Pons (tissue), 1 donor: Measurements from ENCODE around the gene CORO7.
"Not testable (repeated sequence)": the region's sequence is repeated elsewhere in the genome, so short reads cannot be mapped to it uniquely, and the experiment has no call there.

Experiments used
- DNase-seq: peaks from one replicate; pipeline ENCODE4 v3.0.0-alpha.2; 2016; ENCODE audit warnings: low spot score

The CORO7 gene

DNA sequence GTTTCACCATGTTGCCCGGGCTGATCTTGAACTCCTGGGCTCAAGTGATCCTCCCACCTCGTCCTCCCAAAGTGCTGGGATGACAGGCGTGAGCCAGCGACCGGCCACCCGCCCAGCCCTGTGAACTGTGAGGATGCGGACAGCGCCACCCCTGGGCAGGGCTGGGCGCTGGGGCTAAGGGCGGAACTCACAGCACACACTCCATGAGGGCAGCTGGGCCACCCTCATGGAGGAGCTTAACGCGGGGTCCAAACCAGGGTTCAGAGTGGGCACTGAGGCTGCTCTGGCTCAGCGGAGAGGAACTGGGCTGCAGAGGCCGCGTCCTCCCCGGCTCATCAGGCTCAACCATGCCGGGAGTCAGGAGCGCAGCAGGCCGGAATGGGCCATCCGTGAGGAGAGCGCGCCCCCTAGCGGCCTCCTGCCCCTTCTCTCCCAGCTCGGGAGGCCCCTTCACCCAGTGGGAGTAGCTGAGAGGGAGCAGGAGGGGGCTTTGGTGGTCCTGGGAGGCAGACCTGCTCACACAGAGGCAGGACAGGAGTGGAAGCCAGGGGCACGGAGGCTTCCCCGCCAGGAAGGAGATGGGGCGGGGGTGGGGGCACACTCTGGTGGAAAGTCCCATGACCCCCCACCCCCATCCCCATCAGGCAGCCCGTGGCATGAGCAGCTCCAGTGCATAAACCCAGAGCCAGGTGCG is 13.8 kb downstream of the CORO7 start:
- DNase-seq: peak; percentile 52

DNA sequence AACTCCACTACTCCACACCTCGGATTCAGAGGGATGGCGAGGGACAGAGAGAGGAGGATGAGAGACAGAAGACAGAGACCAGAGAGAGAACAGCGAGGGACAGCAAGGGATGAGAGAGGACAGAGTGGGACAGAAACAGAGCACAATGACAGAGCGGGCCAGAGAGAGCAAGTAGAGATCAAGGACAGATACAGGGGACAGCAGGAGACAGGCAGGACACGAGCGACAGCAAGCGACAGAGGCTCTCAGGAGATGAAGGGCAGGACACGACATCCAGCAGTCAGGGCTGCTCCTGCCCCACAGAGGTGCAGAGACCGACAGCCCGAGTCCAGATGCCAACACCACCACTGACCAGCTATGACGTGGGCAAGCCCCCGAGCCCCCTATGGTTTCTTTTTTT is 14.9 kb downstream of the CORO7 start:
- no peak for DNase-seq

DNA sequence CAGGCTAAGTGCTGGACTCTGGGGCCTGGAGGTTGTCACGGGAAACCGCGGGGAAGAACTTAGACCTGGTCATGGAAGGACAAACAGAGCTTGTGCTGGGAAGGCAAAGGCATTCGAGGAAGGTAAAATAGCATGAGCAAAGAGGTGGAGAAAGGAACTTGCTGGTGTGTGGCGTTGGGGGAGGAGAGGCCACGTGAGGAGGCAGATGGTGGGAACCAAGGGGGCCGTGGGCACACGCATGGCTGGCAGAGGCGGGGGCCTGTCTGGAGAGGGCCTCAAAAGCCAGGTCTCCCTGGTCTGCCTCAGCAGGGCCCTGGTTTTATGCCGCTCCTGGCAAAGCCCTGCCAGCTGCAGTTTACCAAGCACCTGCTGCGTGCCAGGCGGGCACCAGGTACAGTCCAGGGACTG is 15.3 kb downstream of the CORO7 start:
- no peak for DNase-seq

DNA sequence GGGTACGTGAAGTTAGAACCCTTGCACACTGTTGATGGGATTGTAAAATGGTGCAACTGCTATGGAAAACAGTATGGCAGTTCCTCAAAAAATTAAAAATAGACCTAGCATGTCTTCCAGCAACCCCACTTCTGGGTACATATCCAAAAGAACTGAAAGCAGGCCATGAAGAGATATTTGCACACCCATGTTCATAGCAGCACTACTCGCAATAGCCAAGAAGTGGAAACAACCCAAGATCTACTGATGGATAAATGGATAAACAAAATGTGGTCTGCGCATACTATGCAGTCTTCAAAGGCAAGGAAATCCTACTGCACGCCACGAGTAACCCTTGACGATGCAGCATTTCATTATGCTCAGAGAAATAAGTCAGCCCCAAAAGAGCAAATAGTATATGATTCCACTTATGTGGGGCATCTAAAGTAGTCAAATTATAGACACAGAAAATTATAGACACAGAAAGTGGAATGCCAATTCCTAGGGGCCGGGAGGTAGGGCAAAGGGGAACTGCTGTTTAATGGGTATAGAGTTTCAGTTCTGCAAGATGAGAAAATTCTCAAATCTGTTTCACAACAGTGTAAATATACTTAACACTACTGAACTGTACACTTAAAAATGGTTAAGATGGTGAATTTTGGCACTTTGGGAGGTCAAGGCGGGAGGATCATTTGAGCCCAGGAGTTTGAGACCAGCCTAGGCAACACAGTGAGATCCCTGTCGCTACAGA is 17.2 kb downstream of the CORO7 start:
- DNase-seq: no peak

DNA sequence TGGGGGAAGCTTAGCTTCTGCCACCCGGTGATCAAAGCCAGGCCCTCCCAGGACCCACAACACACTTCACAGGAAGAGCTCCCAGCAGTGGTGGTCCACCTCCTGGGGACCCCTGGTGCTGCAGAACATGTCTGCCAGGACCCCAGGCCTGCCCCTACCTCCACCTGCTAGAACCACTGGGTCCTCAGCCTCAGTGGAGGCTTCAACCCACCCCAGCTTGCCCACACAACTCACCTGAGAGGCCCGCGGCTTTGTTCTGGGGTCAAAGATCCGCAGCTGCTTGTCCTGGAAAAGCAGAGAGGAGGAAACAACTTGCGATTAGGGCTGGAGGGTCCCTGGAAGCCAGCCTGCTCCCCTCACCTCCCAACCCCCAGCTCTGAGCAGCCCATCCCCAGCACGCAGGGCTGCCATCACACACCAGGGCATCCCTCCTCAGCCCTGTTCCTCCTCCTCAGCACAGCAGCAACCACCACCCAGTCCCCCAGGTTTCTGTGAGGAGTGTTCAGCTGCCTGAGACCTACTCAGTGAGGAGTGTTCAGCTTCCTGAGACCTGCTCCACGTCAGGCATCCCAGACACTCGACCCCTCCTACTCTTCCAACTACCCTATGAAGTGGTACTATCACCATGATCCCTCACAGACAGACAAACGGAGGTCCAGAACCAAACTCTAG is 21.2 kb downstream of the CORO7 start:
- no peak for DNase-seq

DNA sequence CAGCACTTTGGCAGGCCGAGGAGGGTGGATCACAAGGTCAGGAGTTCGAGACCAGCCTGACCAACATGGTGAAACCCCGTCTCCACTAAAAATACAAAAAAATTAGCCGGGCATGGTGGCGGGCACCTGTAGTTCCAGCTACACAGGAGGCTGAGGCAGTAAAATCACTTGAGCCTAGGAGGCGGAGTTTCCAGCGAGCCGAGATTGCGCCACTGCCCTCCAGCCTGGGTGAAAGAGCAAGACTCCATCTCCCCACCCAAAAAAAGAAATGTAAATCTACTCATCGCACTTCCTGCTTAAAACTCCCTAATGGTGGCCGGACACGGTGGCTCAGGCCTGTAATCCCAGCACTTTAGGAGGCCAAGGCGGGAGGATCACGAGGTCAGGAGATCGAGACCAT is 22.5 kb downstream of the CORO7 start:
- DNase-seq: not testable (repeated sequence)

DNA sequence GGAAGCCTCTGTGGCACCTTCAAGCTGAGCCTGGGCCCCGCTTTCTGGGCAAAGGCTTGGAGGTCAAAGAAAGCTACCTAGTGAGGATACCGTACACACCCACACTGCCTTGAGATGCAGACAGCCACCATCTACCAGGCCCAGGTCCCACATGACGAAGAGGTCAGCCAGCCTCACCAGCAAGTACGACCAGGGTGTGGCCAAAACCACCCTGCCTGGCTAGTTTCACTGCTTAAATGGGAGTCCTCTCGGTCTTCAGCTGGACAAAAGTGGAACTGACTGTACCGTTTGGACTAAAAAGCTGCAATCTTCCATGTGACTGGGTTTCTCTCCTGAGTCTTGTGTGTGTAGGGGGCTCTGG is 23.2 kb downstream of the CORO7 start:
- no peak for DNase-seq

DNA sequence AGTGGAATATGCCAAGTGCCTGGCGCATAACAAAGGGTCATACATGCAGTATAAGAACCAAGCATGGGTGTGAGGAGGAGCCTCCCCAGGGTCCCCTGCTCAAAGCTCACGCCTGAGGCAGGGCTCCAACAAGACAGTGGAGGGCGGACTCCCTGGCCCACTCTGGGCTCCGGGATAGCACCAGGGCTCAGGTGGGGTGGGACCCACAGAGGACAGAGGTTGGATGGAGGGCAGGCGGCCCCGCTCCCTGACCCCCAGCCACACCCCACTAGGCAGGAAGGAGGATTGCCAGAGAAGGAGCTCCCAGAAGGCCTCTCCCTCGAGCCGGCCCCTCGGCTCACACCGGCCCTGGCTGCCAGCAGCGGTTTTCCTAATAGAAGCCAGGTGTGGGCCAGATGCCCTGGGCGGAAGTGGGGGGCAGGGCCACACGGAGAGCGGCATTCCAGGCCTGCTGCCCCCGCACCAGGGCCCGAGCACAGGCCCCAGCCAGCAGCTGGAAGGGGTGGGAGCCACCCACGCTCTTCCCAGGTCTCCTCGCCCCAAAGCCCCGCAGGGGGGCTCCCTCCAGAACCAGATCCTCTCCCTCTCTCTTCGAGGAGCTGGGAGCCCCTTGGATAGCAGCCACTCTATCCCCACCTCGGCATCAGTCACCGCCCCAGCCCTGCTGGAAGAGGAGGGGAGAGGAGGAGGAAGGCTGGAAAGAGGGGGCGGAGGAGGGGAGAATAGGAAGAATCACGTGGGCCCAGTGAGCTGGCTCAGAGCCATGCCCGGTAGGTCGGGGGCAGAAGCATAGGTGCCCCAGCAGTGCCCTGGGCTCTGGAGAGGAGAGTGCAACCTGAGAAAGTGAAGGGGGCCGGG is 23.8 kb downstream of the CORO7 start:
- DNase-seq: no peak

DNA sequence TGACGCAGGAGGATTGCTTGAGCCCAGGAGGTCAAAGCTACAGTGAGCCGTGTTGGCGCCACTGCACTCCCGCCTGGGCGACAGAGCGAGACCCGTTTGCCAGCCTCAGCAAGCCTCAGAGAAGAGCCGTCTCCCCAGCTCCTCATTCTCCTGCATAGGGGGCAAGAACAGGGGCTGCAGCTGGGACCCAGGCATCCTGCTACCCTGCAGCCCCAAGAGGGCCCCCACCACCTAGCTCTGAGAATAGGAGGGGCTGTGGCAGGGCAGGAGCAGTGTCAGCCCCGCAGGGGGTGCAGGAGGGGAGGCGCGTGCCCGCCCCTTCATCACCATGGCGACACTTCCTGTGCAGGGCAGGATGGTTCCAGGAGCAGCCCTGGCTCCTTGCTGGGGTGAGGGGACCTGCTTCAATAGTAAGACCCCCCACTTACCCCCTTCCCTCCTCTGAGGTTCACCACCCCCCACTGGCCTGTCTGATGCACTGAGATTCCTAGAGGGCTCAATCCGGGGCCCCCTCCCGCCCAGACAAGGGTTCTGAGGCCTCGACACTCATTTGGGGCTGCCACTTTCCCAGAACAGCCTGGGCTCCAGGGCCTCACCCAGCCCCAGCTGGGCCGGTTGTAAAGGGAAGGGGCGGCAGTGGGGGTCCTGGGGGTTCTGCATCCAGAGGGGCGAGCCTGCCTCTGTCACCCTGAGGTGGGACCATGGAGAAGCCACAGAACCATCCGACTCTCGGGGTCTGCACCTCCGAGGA is 24.6 kb downstream of the CORO7 start:
- no peak for DNase-seq

DNA sequence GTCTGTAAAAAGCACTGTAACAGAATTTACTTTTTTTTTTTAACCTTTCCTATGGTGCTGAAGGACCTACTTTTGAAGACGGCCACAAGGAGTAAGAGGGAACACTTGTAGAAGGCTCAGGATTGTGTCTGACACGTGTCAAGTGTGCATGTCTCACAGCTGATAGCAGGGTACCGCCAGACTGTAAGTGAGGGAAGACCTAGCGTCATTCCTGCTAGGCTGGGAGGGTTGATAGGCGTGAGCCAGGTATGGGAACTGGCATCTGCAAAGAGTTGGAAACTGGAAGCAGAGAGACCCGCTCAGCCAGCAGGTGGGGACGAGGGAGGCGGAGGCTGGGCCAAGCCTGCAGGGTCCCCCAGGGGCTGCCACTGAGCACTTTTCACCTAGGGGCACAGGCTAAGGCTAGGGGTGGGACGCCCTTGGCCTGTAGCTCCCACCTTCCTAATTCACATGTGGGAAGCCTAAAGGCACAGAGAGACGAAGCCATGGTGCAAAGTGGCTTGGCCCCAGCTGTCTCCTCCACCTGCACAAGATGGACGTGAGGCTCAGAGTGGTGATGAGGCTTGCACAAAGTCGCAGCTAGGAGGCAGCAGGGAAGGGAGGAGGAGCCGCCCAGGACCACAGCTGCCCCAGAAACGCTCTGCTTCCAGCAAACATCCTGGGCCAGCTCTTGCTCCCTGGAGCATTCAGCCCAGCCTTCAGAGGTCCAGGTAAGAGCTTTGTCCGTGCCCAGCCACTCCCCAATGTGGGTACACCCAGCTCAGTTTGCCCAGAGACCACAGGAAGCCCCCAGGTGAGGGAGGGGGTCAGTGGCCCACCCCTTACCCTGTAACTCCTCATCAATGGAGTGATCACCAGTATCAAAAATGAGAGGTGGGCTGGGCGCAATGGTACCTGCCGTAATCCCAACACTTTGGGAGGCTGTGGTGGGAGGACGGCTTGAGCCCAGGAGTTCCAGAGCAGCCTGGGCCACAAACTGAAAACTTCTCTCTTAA is 25.8 kb downstream of the CORO7 start:
- no peak for DNase-seq

DNA sequence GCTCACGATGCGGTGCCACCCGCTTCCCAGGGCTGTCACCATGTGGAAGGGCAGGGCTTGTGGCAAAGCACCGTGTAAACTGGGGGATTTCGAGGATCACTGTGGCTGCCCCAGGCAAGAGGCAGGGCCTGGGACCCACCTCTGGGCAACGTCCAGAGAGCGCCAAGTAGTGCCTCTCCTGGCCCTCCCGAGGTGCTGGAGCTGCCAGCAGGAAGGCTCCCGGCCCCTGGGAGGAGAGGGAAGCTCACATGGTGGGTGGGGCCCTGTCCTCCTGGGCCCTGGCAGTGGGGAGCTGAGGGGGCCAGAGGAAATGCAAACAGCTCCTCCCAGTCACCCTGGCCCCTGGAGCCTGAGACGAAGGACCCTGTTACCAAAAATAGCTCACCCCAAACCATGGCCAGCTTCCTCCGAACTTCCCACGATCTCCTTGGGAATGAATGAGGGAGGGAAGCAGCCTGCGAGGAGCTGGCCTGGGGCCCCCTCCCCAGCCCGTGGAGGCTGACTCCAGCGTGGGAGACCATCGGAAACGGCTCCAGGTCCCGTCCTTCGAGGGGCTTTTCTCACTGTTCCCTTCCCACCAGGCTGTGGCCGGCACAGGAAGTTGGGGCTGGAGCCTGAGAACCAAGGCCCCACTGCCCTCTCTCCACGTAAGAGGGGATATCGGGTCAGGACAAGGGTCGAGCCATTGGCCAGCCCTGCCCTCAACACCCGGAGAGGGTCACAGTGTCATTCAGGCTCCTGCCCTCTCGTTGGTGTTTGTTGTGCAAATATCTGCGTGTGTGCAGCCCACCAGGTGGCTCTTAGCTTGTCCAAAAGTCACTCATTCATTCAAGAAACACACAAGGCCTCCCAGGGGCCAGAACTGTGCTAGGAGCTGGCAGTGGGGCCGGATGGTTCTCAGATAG is 27.1 kb downstream of the CORO7 start:
- DNase-seq: no peak

DNA sequence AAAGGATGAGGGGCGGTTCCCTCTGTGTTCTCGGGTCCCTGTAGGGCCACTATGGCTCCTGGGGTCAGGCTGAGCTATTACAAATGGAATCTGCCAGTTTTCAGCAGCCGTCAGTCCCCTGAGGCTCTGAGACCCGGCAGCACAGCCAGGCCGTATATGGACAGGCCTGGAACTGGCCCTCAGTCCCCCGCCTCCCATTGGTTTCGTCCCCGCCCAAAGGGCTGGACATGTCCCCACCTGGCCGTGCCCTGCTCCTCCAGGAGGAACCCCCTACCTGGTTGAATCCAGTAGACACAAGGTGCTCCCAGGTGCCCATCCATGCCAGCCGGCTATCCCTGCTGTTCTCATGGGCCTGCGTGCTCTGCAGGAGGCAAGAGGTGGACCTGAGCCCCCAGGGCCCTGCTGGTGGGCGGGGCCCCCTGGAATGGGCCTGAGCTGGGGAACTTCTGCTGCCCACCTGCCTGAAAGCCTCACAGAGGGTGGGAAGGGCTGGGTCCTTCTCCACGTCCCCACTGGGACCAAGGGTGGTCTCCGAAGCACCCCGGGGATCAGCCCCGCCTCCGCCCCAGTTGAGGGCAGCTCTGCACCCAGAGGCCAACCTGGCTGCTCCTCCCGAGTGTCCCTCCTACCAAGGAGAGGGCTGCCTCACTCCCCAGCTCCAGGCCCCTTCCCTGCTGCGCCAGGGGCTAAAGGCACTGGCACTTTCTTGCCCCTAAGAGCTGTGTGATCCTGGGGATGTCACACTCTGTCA is 27.9 kb downstream of the CORO7 start:
- no peak for DNase-seq

DNA sequence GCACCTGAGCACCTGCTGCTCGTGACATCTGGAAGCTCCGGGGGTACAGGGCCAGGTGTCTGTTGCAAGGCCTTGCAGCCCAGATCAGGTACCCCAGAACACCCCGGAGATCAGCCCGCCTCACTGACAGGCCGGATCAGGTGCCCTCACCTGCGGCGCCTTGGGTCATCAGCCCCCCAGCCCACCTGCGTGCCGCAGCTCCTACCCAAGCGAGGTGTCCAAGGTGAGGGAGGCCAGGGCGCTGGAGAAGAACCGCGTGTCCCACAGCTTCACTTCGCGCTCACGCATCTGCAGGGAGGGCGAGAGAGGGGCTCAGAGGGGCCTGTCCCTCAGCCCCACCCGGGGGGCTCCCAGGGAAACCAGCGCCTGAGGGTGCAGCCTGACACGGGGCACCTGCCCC is 28.6 kb downstream of the CORO7 start:
- DNase-seq: no peak

DNA sequence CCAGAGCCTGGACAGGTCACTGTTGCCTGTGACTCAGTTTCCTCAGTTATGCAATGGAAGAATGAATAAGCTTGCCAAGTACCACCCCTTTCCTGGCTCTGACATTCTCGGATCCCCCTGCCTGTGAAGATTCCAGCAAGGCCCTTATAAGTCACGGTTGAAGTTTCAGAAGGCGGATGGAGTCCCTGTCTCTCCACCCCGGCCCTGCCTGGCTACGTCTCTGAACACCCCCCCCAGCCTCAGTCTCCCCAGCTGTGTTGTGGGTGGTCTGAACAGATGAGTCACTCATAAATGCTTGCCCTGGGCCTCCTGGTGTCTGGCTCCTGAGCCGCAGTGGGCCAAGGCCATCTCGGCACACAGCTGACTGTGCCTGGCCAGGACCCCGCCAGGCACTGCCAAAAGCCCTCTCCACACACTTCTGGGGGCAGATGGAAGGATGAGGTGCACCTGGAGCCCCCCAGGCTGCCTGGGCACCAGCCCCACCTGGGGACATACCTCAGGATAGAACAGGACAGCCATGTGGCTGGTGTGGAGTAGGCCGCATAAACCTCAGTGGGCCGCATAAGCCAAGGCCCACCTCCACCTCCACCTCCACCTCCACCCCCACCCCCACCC is 29.3 kb downstream of the CORO7 start:
- DNase-seq: no peak

DNA sequence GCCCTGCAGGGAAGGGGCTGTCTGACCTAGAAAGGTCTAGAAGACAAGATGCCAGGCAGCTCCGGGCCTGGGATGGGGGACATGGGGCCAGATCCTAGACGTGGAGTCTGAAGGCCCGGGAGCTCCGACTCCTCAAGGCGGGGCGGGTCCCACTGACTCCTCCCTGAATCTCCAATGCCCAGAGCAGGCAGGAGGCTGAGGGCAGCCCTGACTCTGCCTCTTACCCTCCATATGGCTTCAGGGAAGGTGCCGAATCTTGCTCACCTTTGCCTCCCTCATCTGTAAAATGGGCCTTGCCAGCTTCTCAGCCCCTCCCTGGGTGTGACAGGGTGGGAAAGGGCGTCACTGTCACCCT is 30.0 kb downstream of the CORO7 start:
- DNase-seq: no peak

DNA sequence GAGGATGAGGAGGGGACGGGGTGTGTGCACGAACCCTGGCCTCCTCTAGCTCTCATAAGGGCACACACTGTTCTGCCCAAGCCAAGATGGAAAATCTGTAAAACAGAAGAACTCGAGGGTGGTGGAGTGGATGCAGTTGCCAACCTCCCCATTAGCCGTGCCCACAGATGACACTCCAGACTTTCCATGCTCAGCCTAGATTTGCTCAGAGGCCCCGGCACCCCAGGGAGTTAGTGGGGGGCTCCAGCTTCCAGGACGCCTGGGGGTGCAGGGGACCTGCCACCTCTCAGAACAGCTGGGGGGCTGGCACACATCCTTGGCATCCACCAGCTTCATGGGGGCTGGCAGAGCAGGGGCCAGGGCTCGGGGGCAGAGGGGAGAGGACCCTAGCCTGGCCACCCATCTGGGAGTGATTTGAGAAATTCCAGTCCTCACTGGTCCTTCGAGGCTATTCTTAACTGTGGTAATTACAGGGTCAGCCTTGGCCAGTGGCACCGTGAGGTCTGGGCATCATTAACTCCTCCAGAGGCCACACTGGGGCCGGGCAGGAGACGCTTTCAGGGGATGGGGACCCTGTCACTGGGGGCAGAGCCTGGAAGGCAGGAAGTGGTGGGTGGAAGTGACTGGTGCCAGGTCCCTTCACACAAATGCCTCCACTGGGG is 30.5 kb downstream of the CORO7 start:
- no peak for DNase-seq

DNA sequence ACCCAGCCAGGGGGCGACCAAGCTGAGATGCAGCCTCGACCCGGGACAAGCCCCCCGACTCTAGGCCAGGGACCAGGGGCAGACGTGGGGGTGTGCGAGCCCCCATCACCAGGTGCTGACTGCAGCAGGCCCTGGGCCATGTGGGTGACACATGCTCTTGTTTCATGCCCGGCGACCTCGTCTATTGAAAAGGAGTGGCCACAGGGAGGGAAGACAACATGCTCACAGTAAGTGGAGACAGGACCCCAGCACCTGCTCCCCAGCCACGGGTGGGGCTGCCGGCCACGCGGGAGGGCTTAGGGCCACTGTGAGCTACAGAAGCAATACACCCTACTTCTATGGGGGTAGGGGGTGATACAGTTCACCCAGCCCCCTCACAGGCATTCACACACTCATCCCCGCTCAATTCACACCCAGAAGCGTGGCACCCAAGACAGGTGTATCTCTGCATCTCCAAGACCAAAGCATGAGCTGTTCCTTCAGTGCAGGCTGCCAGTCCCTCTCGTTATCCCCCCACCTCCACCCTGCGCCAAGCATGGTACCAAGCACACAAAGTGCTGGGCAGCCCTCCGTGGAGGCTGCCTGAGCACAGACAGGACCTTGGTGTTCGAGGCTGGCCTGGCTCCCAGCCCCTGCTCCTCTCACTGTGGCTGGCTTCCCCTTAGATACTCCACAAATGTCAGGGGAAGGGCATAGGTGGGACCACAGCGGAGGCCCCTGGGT is 31.2 kb downstream of the CORO7 start:
- no peak for DNase-seq
